Stimulated activated CD4-positive, alpha-beta T cell treated with anti-CD3 and anti-CD28 coated beads, Interleukin-1b, Interleukin-23, amount 100 ng/mL, for 24 hours (primary cell): ENCODE results near the gene NXPH1.

Experiments
- DNase-seq, 4 experiments: peaks; one replicate each; pipeline ENCODE4 v3.0.0-alpha.2; 2020; ENCODE audit warnings: low read depth in 4 of 4, low spot score in 1 of 4

NXPH1 gene

GRCh38 chr7:8435590-8436545 is 2.5 kb downstream of the NXPH1 start:
- no peak for DNase-seq

- DNase-seq, result peak in 2 of 4 experiments; percentile 14 to 28
These were observed 3.6 kb downstream of the NXPH1 start for GRCh38 chr7:8436965-8437364.

- DNase-seq, result no peak
These were observed 4.2 kb downstream of the NXPH1 start for GRCh38 chr7:8437606-8438005.

- DNase-seq, result no peak
These were observed 7.3 kb downstream of the NXPH1 start for GRCh38 chr7:8440670-8441069.

GRCh38 chr7:8441106-8441965 is 7.9 kb downstream of the NXPH1 start:
- no peak for DNase-seq

- no peak for DNase-seq
These were observed 8.8 kb downstream of the NXPH1 start for GRCh38 chr7:8442051-8442813.

- peak in 3 of 4 experiments; percentile 19 to 36 (median 26) for DNase-seq
These were observed 9.4 kb downstream of the NXPH1 start for GRCh38 chr7:8442814-8443304.

GRCh38 chr7:8443576-8444467 is 10.4 kb downstream of the NXPH1 start:
- DNase-seq, result no peak

GRCh38 chr7:8444468-8444769 is 11.0 kb downstream of the NXPH1 start:
- no peak for DNase-seq

GRCh38 chr7:8453535-8453934 is 20.1 kb downstream of the NXPH1 start:
- no peak for DNase-seq

GRCh38 chr7:8455426-8455825 is 22.0 kb downstream of the NXPH1 start:
- no peak for DNase-seq

GRCh38 chr7:8462309-8462708 is 28.9 kb downstream of the NXPH1 start:
- DNase-seq, result no peak

- DNase-seq, result no peak
These were observed 31.9 kb downstream of the NXPH1 start for GRCh38 chr7:8465338-8465737.

GRCh38 chr7:8480527-8480926 is 47.1 kb downstream of the NXPH1 start:
- DNase-seq, result no peak

- no peak for DNase-seq
These were observed 47.7 kb downstream of the NXPH1 start for GRCh38 chr7:8481096-8481495.

- no peak for DNase-seq
These were observed 48.5 kb downstream of the NXPH1 start for GRCh38 chr7:8481752-8482446.

GRCh38 chr7:8490391-8491045 is 57.1 kb downstream of the NXPH1 start:
- no peak for DNase-seq

- DNase-seq, result no peak
These were observed 57.7 kb downstream of the NXPH1 start for GRCh38 chr7:8491106-8491505.
